ENCODE data around the gene EML4.

GRCh38 chr2:42150159-42150558 is 19.0 kb upstream of the EML4 start:
- TF ChIP-seq GATA2 (IDR thresholded peaks at IDR 0.05; ENCODE audit: low read depth, low read length): no peak
- no peak for TF ChIP-seq GATA3 (IDR thresholded peaks at IDR 0.05; ENCODE audit: low read depth, low read length)

All from SH-SY5Y (cell line).